IMR-90 (cell line): ENCODE data around the gene RIMS3. TPM values are rescaled to one million over a fixed set of nuclear protein-coding genes. Genes with fewer than 3 reads are reported as not detected.

Experiments used
- ATAC-seq: fragments of 200-7000 bp; cut with Tn5 transposase; 2 replicates; pipeline ENCODE4 v1.9.1; 2020; ENCODE audit warnings: low read depth, mild to moderate bottlenecking, moderate library complexity
- BruUV-seq: library from RNA; stranded (reverse); fragments of 400-500 nt; replicated peaks from 2 replicates; lab custom pipeline; 2021; lab: Mats Ljungman, UMichigan
- CTCF ChIA-PET: fragments of 300-600 bp; formaldehyde crosslinking; extraction: SDS; loops from one replicate; lab custom pipeline; 2021; ENCODE audit warnings: antibody characterized with exemption; lab: Yijun Ruan, JAX
- POLR2A ChIA-PET: fragments of 300-600 bp; sonication (Branson Sonifier 250); formaldehyde crosslinking; loops from one replicate; lab custom pipeline; 2022; ENCODE audit warnings: antibody characterized with exemption; ENCODE audit not compliant: unreplicated experiment; lab: Charles Lee
- DNase-seq: peaks from one replicate; pipeline ENCODE4 v3.0.0; 2013
- H2AFZ ChIP-seq: replicated peaks from 2 replicates; pipeline ENCODE3; 2013; ENCODE audit warnings: low read length, mild to moderate bottlenecking; ENCODE audit not compliant: poor library complexity
- H2AK5ac ChIP-seq: 2 replicates; pipeline ENCODE4 v1.6.1; 2013; ENCODE audit warnings: low read depth, low read length, inconsistent platforms
- H2AK9ac ChIP-seq: replicated peaks from 2 replicates; pipeline ENCODE3; 2013; ENCODE audit warnings: mild to moderate bottlenecking, low read depth, low read length, moderate library complexity; ENCODE audit not compliant: poor library complexity
- H2BK120ac ChIP-seq: 2 replicates; pipeline ENCODE4 v1.6.1; 2013; ENCODE audit warnings: low read depth, low read length, inconsistent platforms
- H2BK15ac ChIP-seq: 3 replicates; pipeline ENCODE4 v1.6.1; 2013; ENCODE audit warnings: low read depth, low read length, inconsistent platforms
- H2BK20ac ChIP-seq: 2 replicates; pipeline ENCODE4 v1.6.1; 2013; ENCODE audit warnings: low read depth, mild to moderate bottlenecking, inconsistent platforms, low read length, moderate library complexity
- H2BK5ac ChIP-seq: 2 replicates; pipeline ENCODE4 v1.6.1; 2013; ENCODE audit warnings: mild to moderate bottlenecking, low read depth, low read length, inconsistent platforms; ENCODE audit not compliant: poor library complexity, severe bottlenecking
- H3K14ac ChIP-seq: replicated peaks from 2 replicates; pipeline ENCODE4 v1.6.1; 2013; ENCODE audit warnings: low read depth, low read length, inconsistent platforms
- H3K18ac ChIP-seq: 2 replicates; pipeline ENCODE4 v1.6.1; 2013; ENCODE audit warnings: low read depth, low read length, control low read depth
- H3K23ac ChIP-seq: 2 replicates; pipeline ENCODE4 v1.6.1; 2013; ENCODE audit warnings: low read depth, low read length, inconsistent platforms
- H3K27ac ChIP-seq: 2 replicates; pipeline ENCODE4 v1.5.1; 2013; ENCODE audit warnings: mild to moderate bottlenecking, control low read depth, low read length; ENCODE audit not compliant: insufficient read depth
- H3K27me3 ChIP-seq: 2 replicates; pipeline ENCODE4 v1.6.1; 2013; ENCODE audit warnings: low read length; ENCODE audit not compliant: control insufficient read depth, insufficient read depth
- H3K36me3 ChIP-seq: 2 replicates; pipeline ENCODE4 v1.6.1; 2013; ENCODE audit warnings: low read length, mixed read lengths; ENCODE audit not compliant: control insufficient read depth, insufficient read depth
- H3K4ac ChIP-seq: 2 replicates; pipeline ENCODE4 v1.6.1; 2013; ENCODE audit warnings: low read depth, low read length, inconsistent platforms
- H3K4me1 ChIP-seq: 2 replicates; pipeline ENCODE4 v1.6.1; 2013; ENCODE audit warnings: low read length, mixed read lengths; ENCODE audit not compliant: control insufficient read depth, insufficient read depth
- H3K4me2 ChIP-seq: 2 replicates; pipeline ENCODE4 v1.6.1; 2013; ENCODE audit warnings: low read depth, mild to moderate bottlenecking, control low read depth, low read length, moderate library complexity
- H3K4me3 ChIP-seq: 2 replicates; pipeline ENCODE4 v1.5.1; 2013; ENCODE audit warnings: low read depth, mild to moderate bottlenecking, control low read depth, low read length, moderate library complexity; ENCODE audit not compliant: insufficient read depth
- H3K56ac ChIP-seq: 2 replicates; pipeline ENCODE4 v1.6.1; 2013; ENCODE audit warnings: low read length, inconsistent platforms; ENCODE audit not compliant: insufficient read depth; ENCODE audit errors: extremely low read depth
- H3K79me1 ChIP-seq, 2 experiments: 2 replicates each; pipeline ENCODE4 v1.6.1; 2013; ENCODE audit warnings: low read length in 2 of 2, inconsistent platforms in 1 of 2, low read depth in 1 of 2
- H3K9ac ChIP-seq: 2 replicates; pipeline ENCODE4 v1.6.1; 2013; ENCODE audit warnings: low read depth, low read length, control low read depth
- H3K9me1 ChIP-seq: 2 replicates; pipeline ENCODE4 v1.6.1; 2013; ENCODE audit warnings: low read length, inconsistent platforms; ENCODE audit not compliant: insufficient read depth
- H3K9me3 ChIP-seq: 2 replicates; pipeline ENCODE4 v1.6.1; 2013; ENCODE audit warnings: low read length; ENCODE audit not compliant: control insufficient read depth, insufficient read depth
- H4K20me1 ChIP-seq: 2 replicates; pipeline ENCODE4 v1.6.1; 2013; ENCODE audit warnings: low read length, inconsistent platforms; ENCODE audit not compliant: insufficient read depth
- H4K5ac ChIP-seq: 2 replicates; pipeline ENCODE4 v1.6.1; 2013; ENCODE audit warnings: mild to moderate bottlenecking, low read depth, low read length, control low read depth
- H4K8ac ChIP-seq, 2 experiments: 2 replicates each; pipeline ENCODE4 v1.6.1; 2013; ENCODE audit warnings: low read depth in 2 of 2, low read length in 2 of 2, control low read depth in 1 of 2, inconsistent platforms in 1 of 2
- H4K91ac ChIP-seq: 2 replicates; pipeline ENCODE4 v1.6.1; 2013; ENCODE audit warnings: low read depth, low read length, inconsistent platforms; ENCODE audit not compliant: insufficient read depth
- ELK1 ChIP-seq: fragments of 150-350 bp; IDR thresholded peaks from 2 replicates; pipeline ENCODE4 v1.6.1; 2016; ENCODE audit warnings: low read depth, mild to moderate bottlenecking, low read length, moderate library complexity, borderline replicate concordance
- MAZ ChIP-seq: IDR thresholded peaks from 2 replicates; pipeline ENCODE4 v1.6.1; 2012; ENCODE audit warnings: low read depth, mild to moderate bottlenecking, low read length, improper control_type of control experiment, moderate library complexity, borderline replicate concordance
- MXI1 ChIP-seq: IDR thresholded peaks from 2 replicates; pipeline ENCODE4 v1.6.1; 2012; ENCODE audit warnings: low read depth, mild to moderate bottlenecking, low read length, moderate library complexity, borderline replicate concordance
- NFE2L2 ChIP-seq: fragments of 150-350 bp; IDR thresholded peaks from 2 replicates; pipeline ENCODE4 v1.6.1; 2016; ENCODE audit warnings: low read depth, mild to moderate bottlenecking, low read length
- POLR2A ChIP-seq: IDR thresholded peaks from 2 replicates; pipeline ENCODE4 v1.6.1; 2012; ENCODE audit warnings: mild to moderate bottlenecking, low read depth, low read length
- RAD21 ChIP-seq: IDR thresholded peaks from 2 replicates; pipeline ENCODE4 v1.6.1; 2012; ENCODE audit warnings: low read length, improper control_type of control experiment
- RFX5 ChIP-seq: IDR thresholded peaks from 2 replicates; pipeline ENCODE4 v1.8.0; 2012; ENCODE audit warnings: low read depth, mild to moderate bottlenecking, low read length, moderate library complexity
- SMC3 ChIP-seq: fragments of 150-350 bp; IDR thresholded peaks from 2 replicates; pipeline ENCODE4 v1.6.1; 2016; ENCODE audit warnings: low read depth, mild to moderate bottlenecking, antibody characterized with exemption, low read length, moderate library complexity
- USF2 ChIP-seq: fragments of 150-350 bp; IDR thresholded peaks from 2 replicates; pipeline ENCODE4 v1.6.1; 2017; ENCODE audit warnings: mild to moderate bottlenecking, antibody characterized with exemption, low read length, low read depth
- WGBS, 2 experiments: methylation state at CpG; one replicate each; pipeline versions ENCODE4 v1.1.5 to v1.1.7; 2013; ENCODE audit warnings: missing lambda C conversion rate in 2 of 2; ENCODE audit not compliant: insufficient read length in 1 of 2; ENCODE audit errors: extremely low coverage in 2 of 2; 5-methylcytosine and 5-hydroxymethylcytosine counted together
- dilution Hi-C: fragments of 300-500 bp; cut with HindIII; formaldehyde crosslinking; loops from one replicate; pipeline ENCODE4 v1.14.3; 2018; ENCODE audit warnings: low sequenced_read_pairs; ENCODE audit not compliant: unreplicated experiment
- in situ Hi-C: fragments of 300-500 bp; cut with MboI; formaldehyde crosslinking; loops from 3 replicates; pipeline ENCODE4 v1.14.3; 2019; ENCODE audit warnings: low sequenced_read_pairs, inconsistent platforms, mixed read lengths
- intact Hi-C: fragments of 100-400 bp; cut with micrococcal nuclease; formaldehyde crosslinking; loops from 2 replicates; pipeline ENCODE4 v1.10.0; 2022
- polyA plus RNA-seq, 3 experiments: library from polyadenylated mRNA; depleted of rRNA; stranded (reverse); fragments of >200 nt; gene quantifications; 2 replicates each; pipeline ENCODE4 v1.2.3, GENCODE V29; 2012; ENCODE audit warnings: low replicate concordance in 1 of 3
- total RNA-seq: library from RNA; depleted of rRNA; stranded (reverse); fragments of >200 nt; gene quantifications from 2 replicates; pipeline ENCODE4 v1.2.3, GENCODE V29; 2012

Gene RIMS3
- total and polyA plus RNA-seq, 2 of the 4 experiments (the other 2 are of a cell fraction) = 0.10 to 0.36 TPM

- Histone ChIP-seq H3K36me3 (no peaks in the 10 kb centered on the region), H3K9me3 (no peaks in the 10 kb centered on the region), H4K5ac (no peak overlapping the region), H2BK120ac (no peak overlapping the region), H3K4me3 (no peak overlapping the region), H3K18ac (no peak overlapping the region), H4K20me1 (no peaks in the 10 kb centered on the region; the same call in 1 of the 2 replicates), H3K27ac (no peak overlapping the region), H2AK5ac (no peak overlapping the region), H3K79me1 (no peaks in the 10 kb centered on the region), H3K14ac (no peak overlapping the region), H3K56ac (no peak overlapping the region), H3K9me1 (no peaks in the 10 kb centered on the region), H2AFZ (peak overlapping the region; percentile 10), H2BK5ac (no peak overlapping the region), H3K23ac (no peak overlapping the region), H2BK15ac (no peak overlapping the region), H2BK20ac (no peak overlapping the region), H3K4ac (no peak overlapping the region), H3K9ac (no peak overlapping the region), H3K27me3 (peaks cover 19% of the 10 kb centered on the region), H3K4me2 (no peak overlapping the region), H4K8ac (no peak overlapping the region), H2AK9ac (no peak overlapping the region), H4K91ac (no peak overlapping the region), H3K4me1 (no peaks in the 10 kb centered on the region)
- DNase-seq (no peak), ATAC-seq (no peak)
- 61% methylated on average over 4 of the region's 15 CpGs; no CpG with 5 or more reads in 1 of the 2 experiments for WGBS, 2 experiments
- no TSS peak for BruUV-seq
- intact Hi-C loops = no loop called here
- dilution Hi-C loops = no loop called here
- TF ChIP-seq USF2 (no peak), MXI1 (no peak), NFE2L2 (no peak), ELK1 (no peak), RFX5 (no peak), RAD21 (no peak), SMC3 (no peak), MAZ (no peak), POLR2A (no peak)
- CTCF ChIA-PET = no interaction called here
- POLR2A ChIA-PET = no interaction called here
- in situ Hi-C loops = loop anchor here (25.0 kb wide), 1 partner anchor 313 kb away; no protein-coding TSS in a partner anchor
Measured at GRCh38 chr1:40648928-40649591, 16.4 kb downstream of the RIMS3 start.
